Gastroesophageal sphincter (tissue), 4 donors: ENCODE data around the gene ESCO1. TPM values are rescaled to one million over a fixed set of nuclear protein-coding genes. Genes with fewer than 3 reads are reported as not detected.

Source experiments
- ATAC-seq: fragments of 150-250 bp; one replicate; pipeline ENCODE4 v1.9.1; 2016; ENCODE audit warnings: mild to moderate bottlenecking, moderate library complexity
- H3K27ac ChIP-seq, 4 donors: fragments of 200-600 bp; sonication (generic) in 3 of 4; 1 replicate in 3 of 4; 2 replicates in 1 of 4; pipeline ENCODE4 v1.5.1; 2016 to 2019
- H3K27me3 ChIP-seq: fragments of 200-600 bp; sonication (generic); one replicate; pipeline ENCODE4 v1.5.1; 2019
- H3K36me3 ChIP-seq, 2 donors: fragments of 200-600 bp; sonication (generic); one replicate each; pipeline ENCODE4 v1.5.1; 2019; ENCODE audit warnings: control low read depth in 1 of 2
- H3K4me1 ChIP-seq, 3 donors: fragments of 200-600 bp; sonication (generic); 1 replicate in 2 of 3; 2 replicates in 1 of 3; pipeline ENCODE4 v1.5.1; 2016 to 2019; ENCODE audit warnings: control low read depth in 2 of 3
- H3K4me3 ChIP-seq, 2 donors: fragments of 200-600 bp; sonication (generic); one replicate each; pipeline ENCODE4 v1.5.1; 2019; ENCODE audit warnings: mild to moderate bottlenecking in 1 of 2, moderate library complexity in 1 of 2
- H3K9me3 ChIP-seq, 3 donors: fragments of 200-600 bp; sonication (generic); one replicate each; pipeline ENCODE4 v1.5.1; 2017 to 2019; ENCODE audit warnings: control low read depth in 2 of 3
- CTCF ChIP-seq, 4 experiments: fragments of 200-600 bp in 2 of 4; fragments of 450-650 bp in 2 of 4; sonication (generic) in 1 of 4; IDR thresholded peaks; one replicate each; pipeline ENCODE4 v1.5.1; 2017 to 2019; ENCODE audit warnings: antibody characterized with exemption in 4 of 4, mild to moderate bottlenecking in 2 of 4, moderate library complexity in 2 of 4
- EP300 ChIP-seq: sonication (generic); formaldehyde crosslinking; IDR thresholded peaks from one replicate; pipeline ENCODE4 v1.6.1; 2017; ENCODE audit warnings: antibody characterized with exemption, mild to moderate bottlenecking
- POLR2A ChIP-seq, 2 donors: fragments of 450-650 bp; IDR thresholded peaks; one replicate each; pipeline ENCODE4 v1.6.1; 2017; ENCODE audit warnings: antibody characterized with exemption in 2 of 2, mild to moderate bottlenecking in 2 of 2, moderate library complexity in 1 of 2
- POLR2AphosphoS5 ChIP-seq: sonication (generic); formaldehyde crosslinking; IDR thresholded peaks from one replicate; pipeline ENCODE4 v1.6.1; 2017; ENCODE audit warnings: antibody characterized with exemption
- WGBS, 2 donors: methylation state at CpG; one replicate each; pipeline ENCODE4 v1.1.5; 2018; ENCODE audit warnings: low coverage in 1 of 2; 5-methylcytosine and 5-hydroxymethylcytosine counted together
- total RNA-seq, 4 donors: library from RNA; depleted of rRNA; stranded (reverse); fragments of >200 nt; gene quantifications; one replicate each; pipeline ENCODE4 v1.1.0, GENCODE V29; 2016

ESCO1 gene
- total RNA-seq, 4 donors from 2014 or later = 13.2 to 23.4 (median 19.1) TPM

- Histone ChIP-seq H3K36me3 (no peaks in the 10 kb centered on the region), H3K4me3 (no peak overlapping the region), H3K9me3 (no peaks in the 10 kb centered on the region), H3K27ac (no peak overlapping the region), H3K27me3 (no peaks in the 10 kb centered on the region), H3K4me1 (peaks cover 0 to 8% (median 0%) of the 10 kb centered on the region in 3 donors)
- TF ChIP-seq EP300 = no peak
- no peak for TF ChIP-seq POLR2AphosphoS5
- TF ChIP-seq CTCF (IDR thresholded peaks at IDR 0.05) = no peak
- no peak for TF ChIP-seq POLR2A (IDR thresholded peaks at IDR 0.05)
- ATAC-seq = no peak
- 5% methylated on average over 2 of the region's 2 CpGs; no CpG with 5 or more reads in 1 of the 2 donors for WGBS, 2 donors
Observed at GRCh38 chr18:21604671-21605070, 4.2 kb upstream of the ESCO1 start.

GRCh38 chr18:21602299-21602587, 1.7 kb upstream of the ESCO1 start:
- Histone ChIP-seq H3K27ac (no peak overlapping the region), H3K36me3 (no peaks in the 10 kb centered on the region), H3K4me3 (no peak overlapping the region), H3K4me1 (peaks cover 0 to 32% (median 6%) of the 10 kb centered on the region in 3 donors), H3K27me3 (no peaks in the 10 kb centered on the region), H3K9me3 (no peaks in the 10 kb centered on the region)
- 74 to 86% methylated on average over 5 of the region's 5 CpGs for WGBS, 2 donors
- ATAC-seq = no peak
- no peak for TF ChIP-seq CTCF (IDR thresholded peaks at IDR 0.05)

- H3K27ac ChIP-seq = peak overlapping the region; percentile 96 to 98 (median 96)
- H3K36me3 ChIP-seq = no peaks in the 10 kb centered on the region
- H3K27me3 ChIP-seq = no peaks in the 10 kb centered on the region
- peaks cover 0 to 48% (median 6%) of the 10 kb centered on the region in 3 donors for H3K4me1 ChIP-seq
- TF ChIP-seq CTCF (IDR thresholded peaks at IDR 0.05) (peak in 2 of 4 experiments; percentile 28 to 38), POLR2AphosphoS5 (no peak)
- peak; percentile 45 for ATAC-seq
- 0 to 1% methylated on average over 14 to 17 of the region's 67 CpGs for WGBS, 2 donors
- no peaks in the 10 kb centered on the region for H3K9me3 ChIP-seq
- H3K4me3 ChIP-seq = peak overlapping the region; percentile 73 to 88
Observed at GRCh38 chr18:21599585-21600525, 649 bp downstream of the ESCO1 start.

GRCh38 chr18:21598726-21599584, 1.5 kb downstream of the ESCO1 start:
- Histone ChIP-seq H3K4me1 (peaks cover 0 to 48% (median 6%) of the 10 kb centered on the region in 3 donors), H3K4me3 (peak overlapping the region; percentile 73 to 88), H3K27ac (peak overlapping the region; percentile 96 to 98 (median 96)), H3K9me3 (no peaks in the 10 kb centered on the region), H3K36me3 (no peaks in the 10 kb centered on the region), H3K27me3 (no peaks in the 10 kb centered on the region)
- WGBS, 2 donors = 56 to 62% methylated on average over 8 to 17 of the region's 18 CpGs
- no peak for ATAC-seq
- TF ChIP-seq EP300 (no peak), CTCF (IDR thresholded peaks at IDR 0.05) (no peak), POLR2AphosphoS5 (no peak), POLR2A (IDR thresholded peaks at IDR 0.05) (no peak)
